Activated naive CD8-positive, alpha-beta T cell treated with anti-CD3 and anti-CD28 coated beads, Interleukin-2, amount 50 U/mL, for 16 hours (primary cell): ENCODE results near the gene MSL3B.

Source experiments
- DNase-seq: peaks from one replicate; pipeline ENCODE4 v3.0.0-alpha.2; 2020; ENCODE audit warnings: low read depth, low spot score

Gene MSL3B

DNA sequence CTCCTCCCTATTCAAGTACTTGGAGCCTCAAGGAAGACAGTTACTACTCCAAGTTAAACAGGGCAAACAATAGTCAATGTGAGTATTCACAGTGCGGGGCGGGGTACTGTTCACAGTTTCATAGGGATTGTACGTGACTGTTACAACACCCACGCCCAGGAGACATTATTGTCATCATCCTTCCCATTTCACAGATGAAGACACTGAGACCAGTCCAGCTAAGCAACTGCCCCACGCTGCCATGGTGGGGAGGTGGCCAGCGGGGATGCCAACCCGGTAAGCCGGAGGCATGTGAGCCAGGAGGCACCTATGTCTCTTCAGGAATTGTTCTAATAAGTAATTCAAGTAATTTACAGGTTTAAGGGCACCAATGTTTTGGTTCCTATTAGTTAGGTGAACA is 14.8 kb downstream of the MSL3B start:
- DNase-seq = no peak

- no peak for DNase-seq
Observed at GRCh38 chr2:233852056-233852455, 16.1 kb downstream of the MSL3B start.

- no peak for DNase-seq
Observed at GRCh38 chr2:233851169-233851568, 17.0 kb downstream of the MSL3B start.

DNA sequence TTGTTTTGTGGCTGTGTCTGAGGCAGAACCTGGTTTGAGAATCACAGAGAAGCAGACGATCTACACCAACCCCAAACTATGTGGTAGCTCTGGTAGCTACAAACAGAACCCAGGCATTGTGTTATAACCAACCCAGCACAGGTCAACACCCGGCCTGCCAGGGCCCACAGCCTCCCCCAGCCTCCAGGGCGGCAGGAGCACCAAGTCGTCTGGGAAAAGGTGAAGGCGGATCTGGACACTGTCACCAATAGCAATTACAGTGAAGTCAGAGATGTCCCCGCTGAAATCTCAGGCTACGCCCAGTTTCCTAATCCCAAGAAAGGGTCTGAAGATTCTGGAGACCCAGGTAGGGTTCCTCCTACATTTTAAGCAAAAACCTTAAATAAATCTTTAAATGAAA is 17.4 kb downstream of the MSL3B start:
- DNase-seq = no peak

GRCh38 chr2:233849607-233850271 is 18.4 kb downstream of the MSL3B start:
- DNase-seq = no peak

DNA sequence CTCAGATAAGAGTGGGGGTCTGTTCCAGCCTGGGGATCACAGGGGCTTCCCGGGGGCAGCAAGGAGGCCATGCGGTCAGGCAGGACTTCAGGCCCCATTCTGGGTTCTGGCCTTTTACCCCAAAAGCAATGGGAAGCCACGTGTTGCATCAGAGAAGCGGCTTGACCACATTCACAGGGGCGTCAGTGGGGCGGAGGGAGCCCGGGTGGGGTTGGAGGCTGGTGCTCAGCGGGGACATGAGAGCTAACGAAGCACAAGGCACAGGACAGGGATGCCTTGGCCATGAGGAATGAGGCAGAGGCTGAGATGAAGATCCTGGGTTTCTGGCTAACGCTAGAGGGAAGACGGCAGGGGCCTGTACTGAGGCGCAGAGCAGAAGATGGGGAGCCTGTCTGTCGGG is 19.9 kb downstream of the MSL3B start:
- DNase-seq = no peak

DNA sequence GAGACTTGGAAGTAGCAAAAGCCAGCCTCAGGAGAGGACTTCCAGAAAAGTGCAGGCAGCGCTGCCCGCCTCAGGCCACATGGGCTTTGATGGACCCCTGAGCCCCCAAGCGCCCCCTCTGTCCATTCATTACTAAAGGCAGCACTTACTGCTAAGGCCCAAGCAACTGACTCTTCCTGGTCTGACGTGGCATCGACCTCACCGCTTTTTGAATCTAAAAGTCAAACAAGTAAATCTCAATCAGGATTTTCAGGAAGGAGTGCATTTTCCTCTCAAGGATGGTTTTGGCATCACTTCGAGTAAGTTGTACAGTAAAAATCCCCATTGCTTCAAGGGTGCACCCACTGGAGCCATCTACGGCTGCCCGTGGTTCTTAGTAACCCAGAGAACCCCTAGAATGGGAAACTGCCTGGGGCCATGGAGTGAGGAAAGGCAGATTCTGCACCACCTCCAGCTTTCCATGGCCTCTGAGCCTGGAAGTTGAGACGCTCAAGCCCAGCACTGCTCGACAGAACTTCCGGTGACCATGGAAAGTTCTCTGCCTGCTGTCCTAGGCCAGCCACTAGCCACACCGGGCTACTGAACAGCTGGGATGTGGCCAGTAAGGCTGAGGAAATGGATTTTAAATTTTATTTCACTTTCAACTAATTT is 20.8 kb downstream of the MSL3B start:
- DNase-seq = no peak

GRCh38 chr2:233846387-233847247 is 21.6 kb downstream of the MSL3B start:
- DNase-seq = no peak

DNA sequence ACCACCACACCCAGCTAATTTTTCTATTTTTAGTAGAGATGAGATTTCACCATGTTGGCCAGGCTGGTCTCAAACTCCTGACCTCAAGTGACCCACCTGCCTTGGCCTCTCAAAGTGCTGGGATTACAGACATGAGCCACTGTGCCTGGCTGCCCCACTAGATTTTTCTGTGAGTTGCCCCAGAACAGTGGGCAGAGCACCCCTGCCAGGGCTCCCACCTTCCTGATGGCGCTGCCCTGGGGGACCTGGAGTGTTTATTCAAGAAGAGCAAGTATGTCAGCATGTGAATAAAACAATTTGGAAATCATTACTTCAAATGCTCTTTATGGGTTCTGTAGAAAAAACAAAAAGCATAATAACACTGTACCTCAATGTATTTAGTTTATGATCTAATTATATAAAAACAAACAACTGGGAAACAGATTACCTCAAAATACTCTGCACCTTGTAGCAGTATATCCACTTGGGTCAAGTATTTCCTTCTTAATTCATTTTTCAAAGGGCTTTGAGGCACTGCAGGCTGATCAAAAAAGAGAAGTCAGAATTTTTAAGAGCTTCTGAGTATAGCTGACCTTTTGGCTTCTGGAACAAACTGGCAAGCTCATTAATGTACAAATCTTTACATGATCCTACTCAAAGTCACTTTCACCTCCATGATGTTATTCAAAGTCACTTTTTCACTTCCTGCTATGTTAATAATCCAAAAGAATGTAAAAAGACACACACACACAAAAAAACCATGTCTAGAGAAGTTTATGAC is 22.7 kb downstream of the MSL3B start:
- DNase-seq = no peak

DNA sequence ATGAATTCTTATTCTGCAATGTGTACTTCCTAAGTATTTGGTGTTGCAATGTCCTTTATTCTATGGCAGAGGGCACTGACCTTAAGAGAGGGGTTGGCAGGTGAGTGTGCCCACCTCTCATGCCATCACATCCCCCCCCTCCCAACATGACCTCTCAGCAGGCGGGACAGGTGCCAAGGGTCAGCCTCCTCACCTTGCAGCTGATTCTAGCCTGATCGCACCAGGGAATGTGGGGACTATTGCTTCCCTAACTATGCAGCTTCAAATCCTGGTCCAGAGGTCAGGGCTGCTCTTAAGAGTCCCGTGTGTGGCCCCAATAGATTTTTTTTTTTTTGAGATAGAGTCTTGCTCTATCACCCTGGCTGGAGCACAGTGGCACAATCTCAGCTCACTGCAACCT is 23.4 kb downstream of the MSL3B start:
- no peak for DNase-seq

DNA sequence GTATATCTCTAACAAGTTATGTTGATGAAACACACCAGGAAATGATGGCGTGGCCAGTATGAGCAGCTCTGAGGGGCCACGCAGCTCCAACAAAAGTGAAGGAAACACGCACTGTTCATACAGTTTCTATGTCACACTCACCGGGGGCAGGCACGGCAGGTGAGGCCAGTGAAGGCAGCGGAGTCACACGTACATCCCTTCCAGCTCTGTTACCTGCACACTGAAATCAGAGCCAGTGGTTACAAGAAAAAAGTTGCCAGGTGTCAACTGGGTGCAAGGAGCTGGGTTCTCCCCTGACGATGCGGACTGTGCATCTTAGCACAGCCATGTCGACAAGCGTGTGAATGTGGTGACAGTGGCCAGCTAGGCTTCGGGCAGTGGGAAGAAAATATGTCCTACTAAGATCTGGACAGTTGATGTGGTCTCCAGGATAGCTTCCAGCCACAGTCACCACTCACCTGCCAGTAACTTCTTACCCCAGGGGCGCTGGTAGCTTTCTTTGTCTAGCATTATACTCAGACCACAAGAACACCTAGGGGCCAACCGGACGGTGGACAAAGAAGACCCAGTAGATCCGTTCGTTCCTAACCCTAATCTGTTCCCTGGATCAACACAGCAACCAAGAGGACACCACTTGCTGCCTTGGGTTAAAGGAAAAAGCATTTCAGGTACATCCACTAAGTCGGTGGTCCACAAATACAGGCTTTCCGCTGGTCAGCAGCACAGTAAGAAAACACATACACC is 23.9 kb downstream of the MSL3B start:
- no peak for DNase-seq

DNA sequence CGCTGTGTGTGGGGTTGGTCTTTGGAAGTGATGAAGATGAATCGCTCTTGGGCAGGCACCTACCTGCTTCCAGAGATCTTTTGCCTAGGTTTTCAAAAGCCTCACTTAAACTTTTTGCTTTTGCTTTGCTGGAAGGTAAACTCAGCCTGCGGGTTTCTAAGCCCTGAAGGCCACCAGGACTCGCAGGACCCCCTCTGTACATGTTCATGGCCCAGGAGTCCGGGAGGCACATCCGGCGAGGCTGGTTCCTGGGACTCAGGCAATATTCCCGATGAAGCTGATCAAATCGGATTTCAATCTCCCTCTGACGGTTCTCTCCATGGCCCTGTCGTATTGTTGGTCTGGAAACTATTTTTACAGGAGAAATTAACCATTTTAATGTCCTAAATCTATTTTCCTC is 27.0 kb downstream of the MSL3B start:
- DNase-seq = no peak

- DNase-seq = no peak
Observed at GRCh38 chr2:233840520-233840919, 27.7 kb downstream of the MSL3B start.

DNA sequence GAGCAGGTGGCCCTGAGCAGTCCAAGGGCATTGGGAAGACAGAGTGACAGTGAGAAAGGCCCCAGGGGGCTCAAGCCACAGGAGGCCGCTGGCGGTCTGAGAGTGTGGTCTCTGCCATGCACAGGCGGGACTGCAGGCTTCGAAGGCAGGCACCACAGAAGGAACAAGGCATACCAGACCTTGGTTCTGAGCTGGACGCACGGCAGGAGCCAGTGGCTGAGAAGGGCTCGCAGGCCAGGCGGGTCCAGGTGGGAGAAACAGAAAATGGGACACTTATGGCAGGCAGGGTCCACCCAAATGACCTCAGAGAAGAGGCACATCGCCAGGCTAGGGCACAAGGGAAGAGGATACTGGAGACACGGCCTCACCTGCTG is 28.8 kb downstream of the MSL3B start:
- DNase-seq = no peak

- no peak for DNase-seq
Observed at GRCh38 chr2:233838726-233839446, 29.3 kb downstream of the MSL3B start.

DNA sequence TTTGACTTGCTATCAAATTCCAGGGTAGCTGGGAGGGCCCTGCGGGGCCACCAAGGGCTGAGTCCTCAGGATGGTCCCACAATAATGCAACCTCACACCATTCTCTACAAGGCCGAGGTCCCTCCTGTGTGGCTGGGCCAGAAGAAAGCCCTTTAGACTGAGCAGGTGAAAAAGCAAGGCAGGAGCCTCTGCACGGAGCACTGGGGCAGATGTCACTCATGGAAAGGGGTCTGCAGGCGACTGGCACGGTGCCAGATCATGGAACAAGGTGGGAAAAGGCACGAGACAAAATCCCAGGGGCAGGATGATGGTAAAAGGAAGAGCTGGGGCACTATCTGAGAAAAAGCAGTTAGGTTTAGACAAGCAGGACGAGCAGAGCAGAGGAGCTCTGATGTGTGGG is 29.9 kb downstream of the MSL3B start:
- no peak for DNase-seq

GRCh38 chr2:233837694-233838229 is 30.4 kb downstream of the MSL3B start:
- no peak for DNase-seq

DNA sequence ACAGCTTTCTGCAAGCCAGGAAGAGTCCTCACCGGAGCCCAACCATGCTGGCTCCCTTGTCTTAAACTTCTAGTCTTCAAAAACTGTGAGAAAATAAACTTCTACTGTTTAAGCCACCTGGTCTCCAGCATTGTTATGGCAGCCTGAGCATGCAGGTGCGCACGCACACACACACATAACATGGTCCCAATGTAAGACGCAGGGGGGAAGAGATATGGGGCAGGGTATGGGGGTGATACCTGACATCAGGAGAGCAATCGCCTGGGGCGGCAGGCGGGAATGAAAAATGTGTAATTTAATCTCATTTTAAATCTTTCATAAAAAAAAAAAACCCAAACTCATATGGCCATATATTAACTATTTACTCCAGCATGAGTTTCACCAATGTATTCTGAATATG is 31.8 kb downstream of the MSL3B start:
- no peak for DNase-seq

- DNase-seq = no peak
Observed at GRCh38 chr2:233835230-233836186, 32.7 kb downstream of the MSL3B start.
